ENCODE measurements around the gene ZSWIM1.

DNA sequence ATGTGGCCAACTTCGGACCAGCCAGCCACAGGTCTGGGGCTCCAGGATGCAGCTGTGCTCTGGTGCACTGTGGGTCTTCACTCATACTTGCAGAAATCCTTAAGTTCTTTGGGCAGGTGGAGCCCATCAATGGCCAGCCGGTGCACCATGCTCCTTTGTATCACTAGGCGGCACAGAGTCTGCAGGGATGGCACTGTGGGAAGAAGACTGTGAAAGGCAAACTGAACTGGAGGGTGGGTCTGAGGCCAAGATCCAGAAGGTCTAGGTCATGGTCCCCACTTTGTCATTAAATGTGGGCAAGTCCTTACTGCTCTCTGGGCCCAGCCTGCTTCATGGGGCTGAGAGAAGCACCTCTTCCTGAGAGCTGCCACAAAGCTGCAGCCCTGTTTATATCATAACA lies 7.7 kb downstream of the ZSWIM1 start:
- TF ChIP-seq, protein P1, sequence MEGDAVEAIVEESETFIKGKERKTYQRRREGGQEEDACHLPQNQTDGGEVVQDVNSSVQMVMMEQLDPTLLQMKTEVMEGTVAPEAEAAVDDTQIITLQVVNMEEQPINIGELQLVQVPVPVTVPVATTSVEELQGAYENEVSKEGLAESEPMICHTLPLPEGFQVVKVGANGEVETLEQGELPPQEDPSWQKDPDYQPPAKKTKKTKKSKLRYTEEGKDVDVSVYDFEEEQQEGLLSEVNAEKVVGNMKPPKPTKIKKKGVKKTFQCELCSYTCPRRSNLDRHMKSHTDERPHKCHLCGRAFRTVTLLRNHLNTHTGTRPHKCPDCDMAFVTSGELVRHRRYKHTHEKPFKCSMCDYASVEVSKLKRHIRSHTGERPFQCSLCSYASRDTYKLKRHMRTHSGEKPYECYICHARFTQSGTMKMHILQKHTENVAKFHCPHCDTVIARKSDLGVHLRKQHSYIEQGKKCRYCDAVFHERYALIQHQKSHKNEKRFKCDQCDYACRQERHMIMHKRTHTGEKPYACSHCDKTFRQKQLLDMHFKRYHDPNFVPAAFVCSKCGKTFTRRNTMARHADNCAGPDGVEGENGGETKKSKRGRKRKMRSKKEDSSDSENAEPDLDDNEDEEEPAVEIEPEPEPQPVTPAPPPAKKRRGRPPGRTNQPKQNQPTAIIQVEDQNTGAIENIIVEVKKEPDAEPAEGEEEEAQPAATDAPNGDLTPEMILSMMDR (IDR thresholded peaks at IDR 0.05; ENCODE audit: borderline replicate concordance, extremely low read depth, low read length, poor library complexity, severe bottlenecking), result no peak
- no peak for TF ChIP-seq EZH2 (IDR thresholded peaks at IDR 0.05; ENCODE audit: borderline replicate concordance, low read depth, low read length, severe bottlenecking)
